Stimulated activated CD8-positive, alpha-beta memory T cell treated with anti-CD3 and anti-CD28 coated beads, Interleukin-7, amount 100 ng/mL, for 24 hours (primary cell): ENCODE measurements around the gene ANKRD9.
"Not testable (repeated sequence)": the region's sequence is repeated elsewhere in the genome, so short reads cannot be mapped to it uniquely, and the experiment has no call there.

ENCODE experiments used
- DNase-seq: peaks from one replicate; pipeline ENCODE4 v3.0.0-alpha.2; 2020; ENCODE audit warnings: low read depth

ANKRD9 gene, protein sequence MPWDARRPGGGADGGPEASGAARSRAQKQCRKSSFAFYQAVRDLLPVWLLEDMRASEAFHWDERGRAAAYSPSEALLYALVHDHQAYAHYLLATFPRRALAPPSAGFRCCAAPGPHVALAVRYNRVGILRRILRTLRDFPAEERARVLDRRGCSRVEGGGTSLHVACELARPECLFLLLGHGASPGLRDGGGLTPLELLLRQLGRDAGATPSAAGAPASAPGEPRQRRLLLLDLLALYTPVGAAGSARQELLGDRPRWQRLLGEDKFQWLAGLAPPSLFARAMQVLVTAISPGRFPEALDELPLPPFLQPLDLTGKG

DNA sequence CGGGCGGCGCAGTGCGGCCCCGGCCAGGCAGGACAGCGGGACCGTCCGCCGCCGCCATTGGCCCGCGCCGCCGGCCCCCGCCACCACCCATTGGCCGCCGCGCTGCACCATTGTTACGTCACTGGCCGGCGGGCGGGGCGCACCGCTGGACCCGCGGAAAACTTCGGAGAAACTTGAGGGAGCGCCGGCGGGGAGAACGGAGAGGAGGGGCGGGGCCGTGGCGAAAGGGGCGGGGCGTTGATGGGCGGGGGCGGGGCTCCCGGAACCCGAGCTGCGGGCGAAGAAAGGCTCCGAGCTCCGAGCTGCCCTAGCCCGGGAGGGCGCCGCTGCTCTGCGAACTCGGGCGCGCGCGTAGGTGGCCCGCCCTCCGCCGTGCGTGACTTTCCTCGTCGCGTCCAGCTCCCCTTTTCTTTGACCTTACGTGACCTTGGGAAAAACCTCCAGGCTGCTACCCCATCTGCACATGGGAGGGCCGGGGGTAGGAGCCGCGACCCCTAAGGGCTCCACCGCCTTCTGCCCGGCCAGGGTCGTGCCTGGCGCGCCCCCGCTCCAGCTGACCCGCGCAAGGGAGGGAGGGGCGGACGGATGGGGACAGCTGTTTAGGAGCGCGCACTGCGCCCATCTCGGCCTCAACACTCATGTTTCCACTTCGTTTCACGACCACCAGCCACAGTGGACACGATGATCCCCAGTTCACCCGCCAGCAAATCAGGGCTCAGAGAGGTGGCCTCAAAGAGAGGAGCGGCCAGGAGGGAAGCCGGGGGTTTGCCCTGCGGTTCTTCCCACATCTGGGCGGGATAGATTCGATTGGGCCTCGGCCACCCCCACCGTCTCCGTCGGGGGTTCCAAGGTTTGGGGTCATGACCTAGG, at the start of gene ANKRD9:
Gene ANKRD9, minus strand, starts transcription at position 31 of the 870 bp plus-strand sequence. CDS start 1,887 bp downstream, outside the sequence.
- DNase-seq: peak; percentile 86

- no peak for DNase-seq
Observed at GRCh38 chr14:102558556-102558955, 49.0 kb upstream of the ANKRD9 start.

- DNase-seq: no peak
Observed at GRCh38 chr14:102557434-102558226, 48.1 kb upstream of the ANKRD9 start.

GRCh38 chr14:102556098-102556677, 46.6 kb upstream of the ANKRD9 start:
- no peak for DNase-seq

DNA sequence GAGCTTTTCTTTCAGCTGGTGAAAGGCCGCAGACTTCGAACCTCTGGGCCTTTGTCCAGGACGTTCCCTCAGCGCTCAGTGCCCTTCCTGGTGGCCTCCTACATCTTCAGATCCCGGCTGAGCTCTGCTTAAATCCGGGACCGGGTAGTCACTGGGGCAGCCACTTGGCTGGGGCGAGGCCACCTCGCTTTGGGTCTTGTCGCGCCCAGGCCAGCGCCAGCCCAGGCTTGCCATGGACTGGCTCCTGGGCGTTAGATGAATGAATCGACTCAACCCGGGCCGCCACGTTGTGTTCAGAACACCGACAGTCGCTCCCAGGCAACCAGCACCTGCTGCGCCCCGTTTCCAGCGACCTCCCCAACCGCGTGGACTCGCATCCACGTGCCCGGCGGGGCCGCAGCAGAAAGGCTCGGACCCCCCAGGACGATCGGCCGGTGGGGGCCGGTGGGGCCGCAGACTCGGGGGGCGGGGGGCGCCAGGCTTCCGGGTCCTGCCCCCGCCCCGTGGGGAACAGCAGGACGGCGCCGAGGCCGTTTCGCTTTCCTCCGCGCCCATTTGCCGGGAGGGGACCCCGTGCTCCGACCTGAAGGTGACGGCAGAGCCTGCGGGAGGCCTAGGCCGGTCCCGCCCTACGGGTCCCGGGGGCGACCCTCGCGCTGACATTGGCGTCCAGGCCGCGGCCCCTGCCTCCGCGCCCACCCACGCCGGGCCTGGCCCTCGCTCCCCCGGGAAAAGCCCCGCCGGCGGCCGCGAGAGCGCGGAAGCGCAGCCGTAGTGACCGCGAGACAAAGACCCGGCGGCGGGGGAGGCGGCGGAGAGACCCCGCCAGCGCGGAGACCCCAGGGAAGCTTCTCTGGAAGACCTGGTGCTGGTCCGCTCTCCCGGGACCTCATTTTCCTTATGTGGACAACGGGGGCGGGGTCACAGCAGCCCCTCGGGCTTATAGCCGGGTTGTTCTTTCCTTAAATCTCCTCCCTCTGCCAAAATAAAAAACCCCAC, 45.5 kb upstream of the ANKRD9 start:
- no peak for DNase-seq

- DNase-seq: no peak
Observed at GRCh38 chr14:102551995-102552705, 42.6 kb upstream of the ANKRD9 start.

GRCh38 chr14:102550927-102551401, 41.4 kb upstream of the ANKRD9 start:
- not testable (repeated sequence) for DNase-seq

- no peak for DNase-seq
Observed at GRCh38 chr14:102548616-102549240, 39.2 kb upstream of the ANKRD9 start.

GRCh38 chr14:102545461-102546265, 36.1 kb upstream of the ANKRD9 start:
- DNase-seq: no peak

- no peak for DNase-seq
Observed at GRCh38 chr14:102544747-102545460, 35.3 kb upstream of the ANKRD9 start.

GRCh38 chr14:102544046-102544746, 34.6 kb upstream of the ANKRD9 start:
- no peak for DNase-seq

DNA sequence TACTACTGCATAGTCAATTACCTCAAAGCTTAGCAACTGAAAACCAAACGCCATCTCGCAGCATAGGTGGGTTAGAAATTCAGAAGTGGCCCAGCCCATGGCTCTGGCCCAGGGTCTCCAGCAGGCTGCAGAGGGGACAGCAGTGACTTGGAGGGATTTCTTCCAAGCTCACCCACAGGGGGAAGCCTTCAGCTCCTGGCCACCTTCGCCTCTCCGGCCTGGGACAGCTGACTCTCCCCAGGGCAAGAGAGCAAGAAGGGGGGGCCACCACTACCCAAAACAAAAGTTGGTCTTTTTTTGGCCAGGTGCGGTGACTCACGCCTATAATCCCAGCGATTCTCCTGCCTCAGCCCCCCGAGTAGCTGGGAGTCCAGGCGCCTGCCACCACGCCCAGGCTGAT, 32.2 kb upstream of the ANKRD9 start:
- no peak for DNase-seq

DNA sequence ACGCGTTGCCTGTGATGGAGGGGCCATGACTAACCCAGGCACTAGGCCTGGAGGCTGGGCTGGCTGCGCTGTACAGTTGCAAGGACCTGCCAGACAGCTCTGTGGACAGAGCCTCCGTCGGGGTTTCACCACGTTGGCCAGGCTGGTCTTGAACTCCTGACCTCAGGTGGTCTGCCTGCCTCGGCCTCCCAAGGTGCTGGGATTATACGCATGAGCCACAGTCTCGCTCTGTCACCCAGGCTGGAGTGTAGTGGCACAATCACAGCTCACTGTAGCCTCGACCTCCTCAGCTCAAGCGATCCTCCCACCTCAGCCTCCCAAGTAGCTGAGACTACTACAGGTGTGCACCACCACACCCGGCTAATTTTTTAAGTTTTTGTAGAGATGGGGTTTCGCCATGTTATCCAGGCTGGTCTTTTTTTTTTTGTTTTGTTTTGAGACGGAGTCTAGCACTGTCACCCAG, 31.5 kb upstream of the ANKRD9 start:
- DNase-seq: not testable (repeated sequence)

GRCh38 chr14:102540315-102541028, 30.9 kb upstream of the ANKRD9 start:
- no peak for DNase-seq

- no peak for DNase-seq
Observed at GRCh38 chr14:102539544-102540314, 30.2 kb upstream of the ANKRD9 start.
